ENCODE measurements around the gene CHRNB1.

DNA sequence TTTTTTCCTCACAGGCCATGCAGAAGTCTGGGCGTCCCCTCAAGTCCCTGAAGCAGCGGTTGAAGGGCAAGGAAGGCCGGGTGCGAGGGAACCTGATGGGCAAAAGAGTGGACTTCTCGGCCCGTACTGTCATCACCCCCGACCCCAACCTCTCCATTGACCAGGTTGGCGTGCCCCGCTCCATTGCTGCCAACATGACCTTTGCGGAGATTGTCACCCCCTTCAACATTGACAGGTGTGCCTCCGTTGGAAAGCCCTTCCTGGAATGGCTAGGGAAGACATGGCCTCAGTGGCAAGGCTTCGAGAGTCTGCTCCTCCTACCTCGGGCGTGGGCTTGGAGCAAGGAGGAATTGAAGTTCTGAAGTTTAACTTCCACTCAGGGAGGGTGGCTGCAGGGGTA is 52.8 kb downstream of the CHRNB1 start:
- TF ChIP-seq JUN (IDR thresholded peaks at IDR 0.05; ENCODE audit: low read depth, low read length) (no peak), GABPA (IDR thresholded peaks at IDR 0.05; ENCODE audit: borderline replicate concordance, insufficient read depth, low read length) (no peak)
- TF ChIP-seq, protein P1, sequence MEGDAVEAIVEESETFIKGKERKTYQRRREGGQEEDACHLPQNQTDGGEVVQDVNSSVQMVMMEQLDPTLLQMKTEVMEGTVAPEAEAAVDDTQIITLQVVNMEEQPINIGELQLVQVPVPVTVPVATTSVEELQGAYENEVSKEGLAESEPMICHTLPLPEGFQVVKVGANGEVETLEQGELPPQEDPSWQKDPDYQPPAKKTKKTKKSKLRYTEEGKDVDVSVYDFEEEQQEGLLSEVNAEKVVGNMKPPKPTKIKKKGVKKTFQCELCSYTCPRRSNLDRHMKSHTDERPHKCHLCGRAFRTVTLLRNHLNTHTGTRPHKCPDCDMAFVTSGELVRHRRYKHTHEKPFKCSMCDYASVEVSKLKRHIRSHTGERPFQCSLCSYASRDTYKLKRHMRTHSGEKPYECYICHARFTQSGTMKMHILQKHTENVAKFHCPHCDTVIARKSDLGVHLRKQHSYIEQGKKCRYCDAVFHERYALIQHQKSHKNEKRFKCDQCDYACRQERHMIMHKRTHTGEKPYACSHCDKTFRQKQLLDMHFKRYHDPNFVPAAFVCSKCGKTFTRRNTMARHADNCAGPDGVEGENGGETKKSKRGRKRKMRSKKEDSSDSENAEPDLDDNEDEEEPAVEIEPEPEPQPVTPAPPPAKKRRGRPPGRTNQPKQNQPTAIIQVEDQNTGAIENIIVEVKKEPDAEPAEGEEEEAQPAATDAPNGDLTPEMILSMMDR (IDR thresholded peaks at IDR 0.05; ENCODE audit: control extremely low read depth in 1 of 3, insufficient read depth in 1 of 3, low read depth in 1 of 3, low read length in 3 of 3): no peak
